GM23338 (cell line): ENCODE data around the gene CLEC1B. TPM values are rescaled to one million over a fixed set of nuclear protein-coding genes. Genes with fewer than 3 reads are reported as not detected.

ENCODE experiments used
- CREB1 ChIP-seq: fragments of 250-450 bp; sonication (Bioruptor Pico); IDR thresholded peaks from 2 replicates; pipeline ENCODE4 v1.5.0; 2020; ENCODE audit warnings: low read depth, mild to moderate bottlenecking, moderate library complexity
- EZH2 ChIP-seq: fragments of 200-600 bp; sonication (generic); IDR thresholded peaks from one replicate; pipeline ENCODE4 v1.8.0; 2017; ENCODE audit warnings: antibody characterized with exemption, mild to moderate bottlenecking, low read depth; ENCODE audit not compliant: unreplicated experiment
- EZH2phosphoT487 ChIP-seq: fragments of 200-600 bp; sonication (generic); IDR thresholded peaks from one replicate; pipeline ENCODE4 v1.8.1; 2018; ENCODE audit warnings: antibody characterized with exemption; ENCODE audit not compliant: unreplicated experiment
- JUNB ChIP-seq: IDR thresholded peaks from one replicate; pipeline ENCODE4 v1.6.1; 2016; ENCODE audit warnings: antibody characterized with exemption; ENCODE audit not compliant: unreplicated experiment
- NANOG ChIP-seq: IDR thresholded peaks from 2 replicates; pipeline ENCODE4 v1.6.1; 2016; ENCODE audit warnings: antibody characterized with exemption, borderline replicate concordance
- POLR2AphosphoS5 ChIP-seq: IDR thresholded peaks from 2 replicates; pipeline ENCODE4 v1.6.1; 2016; ENCODE audit warnings: antibody characterized with exemption, low read depth
- STAT1 ChIP-seq: IDR thresholded peaks from one replicate; pipeline ENCODE4 v1.6.1; 2016; ENCODE audit warnings: antibody characterized with exemption; ENCODE audit not compliant: unreplicated experiment
- ZNF114 ChIP-seq: fragments of 250-450 bp; sonication (Bioruptor Pico); IDR thresholded peaks from 2 replicates; pipeline ENCODE4 v1.5.0; 2020; ENCODE audit warnings: mild to moderate bottlenecking, moderate library complexity
- ZNF331 ChIP-seq: fragments of 250-450 bp; sonication (Bioruptor Pico); IDR thresholded peaks from 2 replicates; pipeline ENCODE4 v1.5.0; 2020; ENCODE audit warnings: low read depth, mild to moderate bottlenecking, moderate library complexity
- polyA plus RNA-seq: library from polyadenylated mRNA; unstranded; fragments of >200 nt; fragmentation: Nextera tagmentation; extraction: Ambion mirVana; gene quantifications from 2 replicates; pipeline ENCODE4 v1.2.1, GENCODE V29; 2016
- total RNA-seq: library from RNA; depleted of rRNA; stranded (reverse); fragments of >200 nt; shearing (Covaris generic); gene quantifications from 2 replicates; pipeline ENCODE4 v1.2.3, GENCODE V29; 2014
- TF ChIP-seq, protein P1 (sequence below): fragments of 250-450 bp; sonication (Bioruptor Pico); IDR thresholded peaks from 2 replicates; pipeline ENCODE4 v1.5.0; 2020; ENCODE audit warnings: mild to moderate bottlenecking, moderate library complexity
- TF ChIP-seq, protein P2 (sequence below), 2 experiments: fragments of 200-600 bp in 1 of 2; sonication (generic) in 1 of 2; conservative IDR thresholded peaks; 2 replicates each; pipeline versions ENCODE4 v1.5.1 to v1.6.1; 2016 to 2017; ENCODE audit warnings: antibody characterized with exemption in 2 of 2, low read depth in 2 of 2, mild to moderate bottlenecking in 2 of 2, moderate library complexity in 1 of 2

The CLEC1B gene
- total and polyA plus RNA-seq, 2 experiments from 2014 or later, result not detected

DNA sequence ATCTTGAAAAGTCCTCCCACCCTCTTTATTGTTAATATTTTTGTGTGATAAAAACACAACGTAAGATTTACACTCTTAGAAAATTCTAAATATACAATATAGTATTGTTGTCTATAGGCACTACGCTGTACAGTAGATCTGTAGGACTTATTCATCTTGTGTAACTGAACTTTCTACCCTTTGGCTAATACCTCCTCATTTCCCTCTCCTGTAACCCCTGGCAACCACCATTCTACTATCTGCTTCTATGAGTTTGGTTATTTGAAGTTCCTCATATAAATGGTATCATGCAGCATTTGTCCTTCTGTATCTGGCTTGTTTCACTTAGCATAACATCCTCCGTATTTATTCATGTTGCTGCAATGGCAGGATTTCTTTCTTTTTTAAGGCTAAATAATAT, 26.3 kb upstream of the CLEC1B start (continued):
- TF ChIP-seq, protein P1, sequence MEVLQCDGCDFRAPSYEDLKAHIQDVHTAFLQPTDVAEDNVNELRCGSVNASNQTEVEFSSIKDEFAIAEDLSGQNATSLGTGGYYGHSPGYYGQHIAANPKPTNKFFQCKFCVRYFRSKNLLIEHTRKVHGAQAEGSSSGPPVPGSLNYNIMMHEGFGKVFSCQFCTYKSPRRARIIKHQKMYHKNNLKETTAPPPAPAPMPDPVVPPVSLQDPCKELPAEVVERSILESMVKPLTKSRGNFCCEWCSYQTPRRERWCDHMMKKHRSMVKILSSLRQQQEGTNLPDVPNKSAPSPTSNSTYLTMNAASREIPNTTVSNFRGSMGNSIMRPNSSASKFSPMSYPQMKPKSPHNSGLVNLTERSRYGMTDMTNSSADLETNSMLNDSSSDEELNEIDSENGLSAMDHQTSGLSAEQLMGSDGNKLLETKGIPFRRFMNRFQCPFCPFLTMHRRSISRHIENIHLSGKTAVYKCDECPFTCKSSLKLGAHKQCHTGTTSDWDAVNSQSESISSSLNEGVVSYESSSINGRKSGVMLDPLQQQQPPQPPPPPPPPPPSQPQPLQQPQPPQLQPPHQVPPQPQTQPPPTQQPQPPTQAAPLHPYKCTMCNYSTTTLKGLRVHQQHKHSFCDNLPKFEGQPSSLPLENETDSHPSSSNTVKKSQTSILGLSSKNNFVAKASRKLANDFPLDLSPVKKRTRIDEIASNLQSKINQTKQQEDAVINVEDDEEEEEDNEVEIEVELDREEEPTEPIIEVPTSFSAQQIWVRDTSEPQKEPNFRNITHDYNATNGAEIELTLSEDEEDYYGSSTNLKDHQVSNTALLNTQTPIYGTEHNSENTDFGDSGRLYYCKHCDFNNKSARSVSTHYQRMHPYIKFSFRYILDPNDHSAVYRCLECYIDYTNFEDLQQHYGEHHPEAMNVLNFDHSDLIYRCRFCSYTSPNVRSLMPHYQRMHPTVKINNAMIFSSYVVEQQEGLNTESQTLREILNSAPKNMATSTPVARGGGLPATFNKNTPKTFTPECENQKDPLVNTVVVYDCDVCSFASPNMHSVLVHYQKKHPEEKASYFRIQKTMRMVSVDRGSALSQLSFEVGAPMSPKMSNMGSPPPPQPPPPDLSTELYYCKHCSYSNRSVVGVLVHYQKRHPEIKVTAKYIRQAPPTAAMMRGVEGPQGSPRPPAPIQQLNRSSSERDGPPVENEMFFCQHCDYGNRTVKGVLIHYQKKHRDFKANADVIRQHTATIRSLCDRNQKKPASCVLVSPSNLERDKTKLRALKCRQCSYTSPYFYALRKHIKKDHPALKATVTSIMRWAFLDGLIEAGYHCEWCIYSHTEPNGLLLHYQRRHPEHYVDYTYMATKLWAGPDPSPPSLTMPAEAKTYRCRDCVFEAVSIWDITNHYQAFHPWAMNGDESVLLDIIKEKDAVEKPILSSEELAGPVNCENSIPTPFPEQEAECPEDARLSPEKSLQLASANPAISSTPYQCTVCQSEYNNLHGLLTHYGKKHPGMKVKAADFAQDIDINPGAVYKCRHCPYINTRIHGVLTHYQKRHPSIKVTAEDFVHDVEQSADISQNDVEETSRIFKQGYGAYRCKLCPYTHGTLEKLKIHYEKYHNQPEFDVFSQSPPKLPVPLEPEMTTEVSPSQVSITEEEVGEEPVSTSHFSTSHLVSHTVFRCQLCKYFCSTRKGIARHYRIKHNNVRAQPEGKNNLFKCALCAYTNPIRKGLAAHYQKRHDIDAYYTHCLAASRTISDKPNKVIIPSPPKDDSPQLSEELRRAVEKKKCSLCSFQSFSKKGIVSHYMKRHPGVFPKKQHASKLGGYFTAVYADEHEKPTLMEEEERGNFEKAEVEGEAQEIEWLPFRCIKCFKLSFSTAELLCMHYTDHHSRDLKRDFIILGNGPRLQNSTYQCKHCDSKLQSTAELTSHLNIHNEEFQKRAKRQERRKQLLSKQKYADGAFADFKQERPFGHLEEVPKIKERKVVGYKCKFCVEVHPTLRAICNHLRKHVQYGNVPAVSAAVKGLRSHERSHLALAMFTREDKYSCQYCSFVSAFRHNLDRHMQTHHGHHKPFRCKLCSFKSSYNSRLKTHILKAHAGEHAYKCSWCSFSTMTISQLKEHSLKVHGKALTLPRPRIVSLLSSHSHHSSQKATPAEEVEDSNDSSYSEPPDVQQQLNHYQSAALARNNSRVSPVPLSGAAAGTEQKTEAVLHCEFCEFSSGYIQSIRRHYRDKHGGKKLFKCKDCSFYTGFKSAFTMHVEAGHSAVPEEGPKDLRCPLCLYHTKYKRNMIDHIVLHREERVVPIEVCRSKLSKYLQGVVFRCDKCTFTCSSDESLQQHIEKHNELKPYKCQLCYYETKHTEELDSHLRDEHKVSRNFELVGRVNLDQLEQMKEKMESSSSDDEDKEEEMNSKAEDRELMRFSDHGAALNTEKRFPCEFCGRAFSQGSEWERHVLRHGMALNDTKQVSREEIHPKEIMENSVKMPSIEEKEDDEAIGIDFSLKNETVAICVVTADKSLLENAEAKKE (CRISPR knock-in tag), result no peak
- no peak for TF ChIP-seq ZNF331
- TF ChIP-seq EZH2, result no peak
- TF ChIP-seq, protein P2, sequence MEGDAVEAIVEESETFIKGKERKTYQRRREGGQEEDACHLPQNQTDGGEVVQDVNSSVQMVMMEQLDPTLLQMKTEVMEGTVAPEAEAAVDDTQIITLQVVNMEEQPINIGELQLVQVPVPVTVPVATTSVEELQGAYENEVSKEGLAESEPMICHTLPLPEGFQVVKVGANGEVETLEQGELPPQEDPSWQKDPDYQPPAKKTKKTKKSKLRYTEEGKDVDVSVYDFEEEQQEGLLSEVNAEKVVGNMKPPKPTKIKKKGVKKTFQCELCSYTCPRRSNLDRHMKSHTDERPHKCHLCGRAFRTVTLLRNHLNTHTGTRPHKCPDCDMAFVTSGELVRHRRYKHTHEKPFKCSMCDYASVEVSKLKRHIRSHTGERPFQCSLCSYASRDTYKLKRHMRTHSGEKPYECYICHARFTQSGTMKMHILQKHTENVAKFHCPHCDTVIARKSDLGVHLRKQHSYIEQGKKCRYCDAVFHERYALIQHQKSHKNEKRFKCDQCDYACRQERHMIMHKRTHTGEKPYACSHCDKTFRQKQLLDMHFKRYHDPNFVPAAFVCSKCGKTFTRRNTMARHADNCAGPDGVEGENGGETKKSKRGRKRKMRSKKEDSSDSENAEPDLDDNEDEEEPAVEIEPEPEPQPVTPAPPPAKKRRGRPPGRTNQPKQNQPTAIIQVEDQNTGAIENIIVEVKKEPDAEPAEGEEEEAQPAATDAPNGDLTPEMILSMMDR (conservative IDR thresholded peaks at IDR 0.05; ENCODE audit: low read depth in 2 of 2), result no peak
- no peak for TF ChIP-seq CREB1 (CRISPR knock-in tag)
- no peak for TF ChIP-seq ZNF114 (CRISPR knock-in tag)
- no peak for TF ChIP-seq NANOG
- TF ChIP-seq POLR2AphosphoS5, result no peak
- no peak for TF ChIP-seq EZH2phosphoT487
- no peak for TF ChIP-seq STAT1
- no peak for TF ChIP-seq JUNB
